DMS153 treated with DMSO at 0.1 percent for 48 hours (cell line): ENCODE data around the gene NTRK1.

Source experiments
- DNase-seq: peaks from one replicate; lab custom pipeline; 2025; ENCODE audit not compliant: unreplicated experiment; lab: John Stamatoyannopoulos, UW

The NTRK1 gene

DNA sequence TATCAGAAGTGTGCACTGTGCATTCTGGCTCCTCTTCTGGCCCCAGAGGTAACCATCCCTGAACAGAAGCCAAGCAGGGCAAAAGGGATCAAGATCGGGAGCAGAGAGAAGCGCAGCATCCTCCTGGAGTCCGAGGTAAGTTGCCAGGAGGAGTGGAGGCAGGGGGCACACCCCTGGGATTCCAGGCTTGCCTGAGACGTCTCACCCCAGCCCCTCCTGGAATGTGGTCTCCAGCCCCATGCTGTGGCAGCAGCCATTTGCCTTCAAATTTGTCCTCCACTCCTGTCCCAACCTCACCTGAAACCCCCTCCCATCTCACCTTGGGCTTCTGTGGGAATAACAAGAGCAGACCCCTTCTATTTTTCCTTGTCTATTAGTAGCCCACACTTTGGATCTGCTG is 69.8 kb downstream of the NTRK1 start:
- DNase-seq, result no peak
